K562 (cell line): ENCODE results near the gene GPRIN2. TPM values are rescaled to one million over a fixed set of nuclear protein-coding genes. Genes with fewer than 3 reads are reported as not detected.

Experiments used
- CBX5 ChIP-seq: IDR thresholded peaks from 2 replicates; pipeline ENCODE4 v1.6.1; 2014; ENCODE audit warnings: low read depth, borderline replicate concordance
- CHD1 ChIP-seq: fragments of 200-600 bp; sonication (generic); IDR thresholded peaks from one replicate; pipeline ENCODE4 v1.6.1; 2012; ENCODE audit warnings: mild to moderate bottlenecking, moderate library complexity, low read length, inconsistent platforms
- EHMT2 ChIP-seq: fragments of 450-650 bp; IDR thresholded peaks from 2 replicates; pipeline ENCODE4 v1.6.1; 2018; ENCODE audit warnings: antibody characterized with exemption
- HDGF ChIP-seq: fragments of 450-650 bp; IDR thresholded peaks from 2 replicates; pipeline ENCODE4 v1.6.1; 2016
- HES1 ChIP-seq: fragments of 450-650 bp; IDR thresholded peaks from 2 replicates; pipeline ENCODE4 v1.6.1; 2016; ENCODE audit warnings: low read depth, mild to moderate bottlenecking, moderate library complexity
- LEF1 ChIP-seq: fragments of 450-650 bp; IDR thresholded peaks from 2 replicates; pipeline ENCODE4 v1.6.1; 2016; ENCODE audit warnings: mild to moderate bottlenecking
- MXI1 ChIP-seq: IDR thresholded peaks from 2 replicates; pipeline ENCODE4 v1.6.1; 2011; ENCODE audit warnings: low read depth, mild to moderate bottlenecking, improper control_type of control experiment, low read length
- NCOA4 ChIP-seq: fragments of 450-650 bp; IDR thresholded peaks from 2 replicates; pipeline ENCODE4 v1.6.1; 2018; ENCODE audit warnings: mild to moderate bottlenecking; ENCODE audit not compliant: partially characterized antibody
- NONO ChIP-seq, 2 experiments: fragments of 200-400 bp in 1 of 2; fragments of 450-650 bp in 1 of 2; formaldehyde crosslinking in 1 of 2; IDR thresholded peaks; 2 replicates each; pipeline ENCODE4 v1.6.1; 2017; ENCODE audit warnings: low read depth in 2 of 2, mild to moderate bottlenecking in 2 of 2, moderate library complexity in 2 of 2, low read length in 1 of 2
- NR2C2 ChIP-seq, 2 experiments: fragments of 200-800 bp in 1 of 2; sonication (Bioruptor generic) in 1 of 2; sonication (generic) in 1 of 2; formaldehyde crosslinking in 1 of 2; IDR thresholded peaks; 2 replicates each; pipeline versions ENCODE4 v1.6.1 to v1.8.0; 2016 to 2022; ENCODE audit warnings: mild to moderate bottlenecking in 1 of 2, missing compliant biosample characterization in 1 of 2, missing genetic modification characterization in 1 of 2, missing genetic modification reagents in 1 of 2
- PYGO2 ChIP-seq: fragments of 450-650 bp; IDR thresholded peaks from 2 replicates; pipeline ENCODE4 v1.6.1; 2016; ENCODE audit warnings: mild to moderate bottlenecking, missing genetic modification characterization, moderate library complexity, missing compliant biosample characterization
- RBBP5 ChIP-seq: fragments of 200-600 bp; sonication (generic); IDR thresholded peaks from 2 replicates; pipeline ENCODE4 v1.6.1; 2012; ENCODE audit warnings: borderline replicate concordance, mild to moderate bottlenecking, low read length, control low read depth, inconsistent platforms; ENCODE audit not compliant: insufficient read depth, poor library complexity, severe bottlenecking
- SMARCB1 ChIP-seq: IDR thresholded peaks from 2 replicates; pipeline ENCODE4 v1.6.1; 2011; ENCODE audit warnings: improper control_type of control experiment, low read depth; ENCODE audit not compliant: insufficient read length
- STAT5B ChIP-seq: fragments of 250-450 bp; sonication (Bioruptor Pico); IDR thresholded peaks from 2 replicates; pipeline ENCODE4 v1.8.0; 2021; ENCODE audit warnings: mild to moderate bottlenecking, inconsistent platforms
- TAF1 ChIP-seq: IDR thresholded peaks from 2 replicates; pipeline ENCODE4 v1.6.1; 2011; ENCODE audit warnings: mild to moderate bottlenecking, low read length, moderate library complexity; ENCODE audit not compliant: insufficient read depth, control insufficient read depth, severe bottlenecking; ENCODE audit errors: extremely low read depth
- TRIM25 ChIP-seq: fragments of 450-650 bp; IDR thresholded peaks from 2 replicates; pipeline ENCODE4 v1.7.0; 2016; ENCODE audit warnings: borderline replicate concordance
- U2AF2 ChIP-seq: fragments of 200-400 bp; formaldehyde crosslinking; optimal IDR thresholded peaks from 2 replicates; pipeline ENCODE3; 2017; ENCODE audit warnings: low read depth, mild to moderate bottlenecking, low read length
- XRCC4 ChIP-seq: IDR thresholded peaks from one replicate; pipeline ENCODE4 v1.6.1; 2011; ENCODE audit not compliant: insufficient read depth, insufficient read length; ENCODE audit errors: extremely low read depth
- polyA plus RNA-seq, 8 experiments: library from polyadenylated mRNA; depleted of rRNA in 4 of 8; stranded (reverse) in 5 of 8; unstranded in 3 of 8; fragments of >200 nt; fragmentation: Nextera tagmentation in 2 of 8; fragmentation: Illumina TruSeq in 1 of 8; extraction: Ambion mirVana in 2 of 8; extraction: Trizol in 1 of 8; gene quantifications; 2 replicates each; pipeline versions ENCODE4 v1.2.1 to v1.2.3, GENCODE V29; 2011 to 2014; ENCODE audit warnings: inconsistent platforms in 1 of 8, missing spikeins in 1 of 8
- total RNA-seq, 7 experiments: library from RNA; depleted of rRNA in 6 of 7; stranded (reverse); fragments of >200 nt in 6 of 7; fragmentation: Illumina TruSeq in 2 of 7; extraction: Trizol in 2 of 7; gene quantifications; 2 replicates each; pipeline versions ENCODE4 v1.2.1 to v1.2.3, GENCODE V29; 2011 to 2021; ENCODE audit warnings: low replicate concordance in 1 of 7
- TF ChIP-seq, protein P1 (sequence below): fragments of 250-450 bp; sonication (Bioruptor Pico); IDR thresholded peaks from 2 replicates; pipeline ENCODE4 v1.4.0; 2020; ENCODE audit warnings: mild to moderate bottlenecking, moderate library complexity, borderline replicate concordance
- TF ChIP-seq, protein P2 (sequence below): IDR thresholded peaks from 3 replicates; pipeline ENCODE4 v1.6.1; 2011; ENCODE audit warnings: borderline replicate concordance, mild to moderate bottlenecking; ENCODE audit not compliant: insufficient read length, insufficient read depth

GPRIN2 gene
- total and polyA plus RNA-seq, 9 of the 15 experiments (the other 6 are each of a cell fraction or from before 2014, with no cell fraction given), result not detected

DNA sequence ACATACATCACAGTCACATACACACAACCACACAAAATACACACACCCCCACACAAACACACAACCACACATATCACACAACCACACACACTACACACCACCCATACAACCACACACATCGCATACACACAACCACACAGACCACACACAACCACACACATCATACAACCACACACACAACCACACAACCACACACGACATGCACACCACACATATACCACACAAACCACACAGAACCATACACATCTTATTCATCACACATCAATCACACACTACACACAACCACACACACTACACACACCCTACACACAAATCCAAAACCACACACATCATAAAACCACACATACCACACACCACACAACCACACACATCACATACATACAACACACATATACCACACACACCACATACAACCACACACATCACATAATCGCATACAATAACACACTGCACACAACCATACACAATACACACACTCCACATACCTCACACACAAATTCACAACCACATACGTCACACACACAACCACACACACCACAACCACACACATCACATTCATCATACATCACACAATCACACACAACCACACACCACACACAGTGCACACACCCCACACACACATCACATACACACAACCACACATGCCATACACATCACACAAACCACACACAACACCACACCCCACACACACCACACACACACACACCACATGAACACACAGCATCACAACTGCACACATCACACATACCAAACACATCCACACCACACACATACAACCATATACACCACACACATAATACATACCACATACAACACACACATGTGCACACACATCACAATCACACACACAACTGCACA lies 30.4 kb downstream of the GPRIN2 start (continued):
- TF ChIP-seq TAF1 (peak; percentile 15), TRIM25 (0 out of 2 replicates have a peak, but pooled peaks have one; percentile 9), SMARCB1 (no peak), CBX5 (no peak), HES1 (no peak), U2AF2 (no peak), MXI1 (no peak), CHD1 (no peak), XRCC4 (no peak), STAT5B (CRISPR knock-in tag) (no peak), NCOA4 (peak; percentile 92), NR2C2 (CRISPR knock-in tag; IDR thresholded peaks at IDR 0.05) (no peak; the same call in 1 of the 2 replicates), NR2C2 (tag; IDR thresholded peaks at IDR 0.05) (no peak), RBBP5 (no peak), PYGO2 (tag) (no peak), NONO (IDR thresholded peaks at IDR 0.05; ENCODE audit: low read depth in 2 of 2, low read length in 1 of 2) (no peak), EHMT2 (peak; percentile 54), LEF1 (0 out of 2 replicates have a peak, but pooled peaks have one; percentile 25), HDGF (peak; percentile 84; the same call in 1 of the 2 replicates)
- TF ChIP-seq, protein P1, sequence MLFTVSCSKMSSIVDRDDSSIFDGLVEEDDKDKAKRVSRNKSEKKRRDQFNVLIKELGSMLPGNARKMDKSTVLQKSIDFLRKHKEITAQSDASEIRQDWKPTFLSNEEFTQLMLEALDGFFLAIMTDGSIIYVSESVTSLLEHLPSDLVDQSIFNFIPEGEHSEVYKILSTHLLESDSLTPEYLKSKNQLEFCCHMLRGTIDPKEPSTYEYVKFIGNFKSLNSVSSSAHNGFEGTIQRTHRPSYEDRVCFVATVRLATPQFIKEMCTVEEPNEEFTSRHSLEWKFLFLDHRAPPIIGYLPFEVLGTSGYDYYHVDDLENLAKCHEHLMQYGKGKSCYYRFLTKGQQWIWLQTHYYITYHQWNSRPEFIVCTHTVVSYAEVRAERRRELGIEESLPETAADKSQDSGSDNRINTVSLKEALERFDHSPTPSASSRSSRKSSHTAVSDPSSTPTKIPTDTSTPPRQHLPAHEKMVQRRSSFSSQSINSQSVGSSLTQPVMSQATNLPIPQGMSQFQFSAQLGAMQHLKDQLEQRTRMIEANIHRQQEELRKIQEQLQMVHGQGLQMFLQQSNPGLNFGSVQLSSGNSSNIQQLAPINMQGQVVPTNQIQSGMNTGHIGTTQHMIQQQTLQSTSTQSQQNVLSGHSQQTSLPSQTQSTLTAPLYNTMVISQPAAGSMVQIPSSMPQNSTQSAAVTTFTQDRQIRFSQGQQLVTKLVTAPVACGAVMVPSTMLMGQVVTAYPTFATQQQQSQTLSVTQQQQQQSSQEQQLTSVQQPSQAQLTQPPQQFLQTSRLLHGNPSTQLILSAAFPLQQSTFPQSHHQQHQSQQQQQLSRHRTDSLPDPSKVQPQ (CRISPR knock-in tag), result no peak
- TF ChIP-seq, protein P2, sequence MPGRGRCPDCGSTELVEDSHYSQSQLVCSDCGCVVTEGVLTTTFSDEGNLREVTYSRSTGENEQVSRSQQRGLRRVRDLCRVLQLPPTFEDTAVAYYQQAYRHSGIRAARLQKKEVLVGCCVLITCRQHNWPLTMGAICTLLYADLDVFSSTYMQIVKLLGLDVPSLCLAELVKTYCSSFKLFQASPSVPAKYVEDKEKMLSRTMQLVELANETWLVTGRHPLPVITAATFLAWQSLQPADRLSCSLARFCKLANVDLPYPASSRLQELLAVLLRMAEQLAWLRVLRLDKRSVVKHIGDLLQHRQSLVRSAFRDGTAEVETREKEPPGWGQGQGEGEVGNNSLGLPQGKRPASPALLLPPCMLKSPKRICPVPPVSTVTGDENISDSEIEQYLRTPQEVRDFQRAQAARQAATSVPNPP, result no peak
